Upper lobe of left lung (tissue), 6 donors: ENCODE data around the gene CABLES1. TPM values are rescaled to one million over a fixed set of nuclear protein-coding genes. Genes with fewer than 3 reads are reported as not detected.

ENCODE experiments used
- ATAC-seq, 2 donors: fragments of 200-7000 bp; cut with Tn5 transposase; one replicate each; pipeline ENCODE4 v1.9.1; 2022; ENCODE audit warnings: mild to moderate bottlenecking in 2 of 2, moderate library complexity in 2 of 2; ENCODE audit not compliant: low FRiP score in 2 of 2
- DNase-seq, 2 donors: peaks; one replicate each; pipeline ENCODE4 v3.0.0-alpha.2; 2019 to 2020
- H3K27ac ChIP-seq, 4 donors: fragments of 200-600 bp; sonication (generic); one replicate each; pipeline ENCODE4 v1.5.1; 2016 to 2019
- H3K27me3 ChIP-seq, 4 donors: fragments of 200-600 bp; sonication (generic); one replicate each; pipeline ENCODE4 v1.5.1; 2017 to 2019
- H3K36me3 ChIP-seq, 4 donors: fragments of 200-600 bp; sonication (generic); one replicate each; pipeline ENCODE4 v1.5.1; 2016 to 2019
- H3K4me1 ChIP-seq, 4 donors: fragments of 200-600 bp; sonication (generic); one replicate each; pipeline ENCODE4 v1.5.1; 2018 to 2019
- H3K4me3 ChIP-seq, 4 donors: fragments of 200-600 bp; sonication (generic); one replicate each; pipeline ENCODE4 v1.5.1; 2017 to 2019; ENCODE audit warnings: mild to moderate bottlenecking in 2 of 4, moderate library complexity in 1 of 4
- H3K9me3 ChIP-seq, 4 donors: fragments of 200-600 bp; sonication (generic); one replicate each; pipeline ENCODE4 v1.5.1; 2018 to 2019
- CTCF ChIP-seq, 6 experiments: fragments of 450-650 bp in 4 of 6; fragments of 200-600 bp in 2 of 6; sonication (generic) in 2 of 6; IDR thresholded peaks; one replicate each; pipeline ENCODE4 v1.5.1; 2016 to 2019; ENCODE audit warnings: antibody characterized with exemption in 6 of 6
- EP300 ChIP-seq, 4 donors: sonication (generic); formaldehyde crosslinking; IDR thresholded peaks; one replicate each; pipeline ENCODE4 v1.5.1; 2017; ENCODE audit warnings: antibody characterized with exemption in 4 of 4, control low read depth in 2 of 4
- POLR2A ChIP-seq, 4 donors: fragments of 450-650 bp; IDR thresholded peaks; one replicate each; pipeline ENCODE4 v1.5.1; 2016 to 2017; ENCODE audit warnings: antibody characterized with exemption in 4 of 4, mild to moderate bottlenecking in 2 of 4
- POLR2AphosphoS5 ChIP-seq, 2 donors: sonication (generic); formaldehyde crosslinking; IDR thresholded peaks; one replicate each; pipeline ENCODE4 v1.5.1; 2017; ENCODE audit warnings: antibody characterized with exemption in 2 of 2
- WGBS, 2 donors: methylation state at CpG; one replicate each; pipeline ENCODE4 v1.1.5; 2017 to 2018; 5-methylcytosine and 5-hydroxymethylcytosine counted together
- total RNA-seq, 6 donors: library from RNA; depleted of rRNA in 4 of 6; stranded (reverse); fragments of >200 nt in 4 of 6; gene quantifications; one replicate each; pipeline versions ENCODE4 v1.1.0 to v1.2.1, GENCODE V29; 2016 to 2021
- donor health status: DM: no; HTN: no; CAD: no; lungs with moderate emphysema.
- donor health status: DM: no; HTN: yes; CAD: no; lungs with severe emphysema.

CABLES1 gene
- total RNA-seq, 6 donors from 2014 or later = 24.6 to 63.9 (median 40.9) TPM

GRCh38 chr18:23273443-23273966 lies 138.2 kb downstream of the CABLES1 start:
- no peak overlapping the region for H3K4me3 ChIP-seq
- no peaks in the 10 kb centered on the region for H3K27me3 ChIP-seq
- H3K9me3 ChIP-seq = peaks cover 0 to 15% (median 6%) of the 10 kb centered on the region in 4 donors
- H3K27ac ChIP-seq = no peak overlapping the region
- 84 to 89% methylated on average over 10 of the region's 10 CpGs for WGBS, 2 donors
- no peak for ATAC-seq
- TF ChIP-seq EP300 (IDR thresholded peaks at IDR 0.05) (no peak), CTCF (IDR thresholded peaks at IDR 0.05) (no peak), POLR2AphosphoS5 (IDR thresholded peaks at IDR 0.05) (no peak), POLR2A (IDR thresholded peaks at IDR 0.05) (no peak)
- no peaks in the 10 kb centered on the region for H3K36me3 ChIP-seq
- DNase-seq = no peak
- H3K4me1 ChIP-seq = peaks cover 0 to 7% (median 3%) of the 10 kb centered on the region in 4 donors

GRCh38 chr18:23274638-23275482 lies 139.6 kb downstream of the CABLES1 start:
- DNase-seq (no peak), ATAC-seq (peak in 1 of 2 donors; percentile 9)
- Histone ChIP-seq H3K27ac (no peak overlapping the region), H3K36me3 (no peaks in the 10 kb centered on the region), H3K9me3 (peaks cover 0 to 10% (median 4%) of the 10 kb centered on the region in 4 donors), H3K4me3 (no peak overlapping the region), H3K27me3 (no peaks in the 10 kb centered on the region), H3K4me1 (peaks cover 0 to 8% (median 4%) of the 10 kb centered on the region in 4 donors)
- 90 to 91% methylated on average over 15 to 17 of the region's 17 CpGs for WGBS, 2 donors
- TF ChIP-seq CTCF (IDR thresholded peaks at IDR 0.05) (no peak), POLR2A (IDR thresholded peaks at IDR 0.05) (no peak), POLR2AphosphoS5 (IDR thresholded peaks at IDR 0.05) (no peak), EP300 (IDR thresholded peaks at IDR 0.05) (no peak)

GRCh38 chr18:23276451-23276850 lies 141.2 kb downstream of the CABLES1 start:
- WGBS, 2 donors = 60 to 65% methylated on average over 5 of the region's 5 CpGs
- Histone ChIP-seq H3K36me3 (no peaks in the 10 kb centered on the region), H3K9me3 (no peaks in the 10 kb centered on the region), H3K27ac (peak overlapping the region in 1 of 4 donors; percentile 18), H3K27me3 (no peaks in the 10 kb centered on the region), H3K4me3 (no peak overlapping the region), H3K4me1 (peaks cover 4 to 18% (median 10%) of the 10 kb centered on the region in 4 donors)
- no peak for TF ChIP-seq POLR2A (IDR thresholded peaks at IDR 0.05)
- no peak for TF ChIP-seq EP300 (IDR thresholded peaks at IDR 0.05)
- TF ChIP-seq POLR2AphosphoS5 (IDR thresholded peaks at IDR 0.05) = no peak
- no peak for TF ChIP-seq CTCF (IDR thresholded peaks at IDR 0.05)
- ATAC-seq (no peak), DNase-seq (peak in 1 of 2 donors; percentile 45)

- no peak overlapping the region for H3K4me3 ChIP-seq
- DNase-seq (no peak), ATAC-seq (no peak)
- H3K27ac ChIP-seq = no peak overlapping the region
- no peaks in the 10 kb centered on the region for H3K9me3 ChIP-seq
- peaks cover 4 to 28% (median 18%) of the 10 kb centered on the region in 4 donors for H3K4me1 ChIP-seq
- H3K27me3 ChIP-seq = no peaks in the 10 kb centered on the region
- no peaks in the 10 kb centered on the region for H3K36me3 ChIP-seq
- TF ChIP-seq POLR2AphosphoS5 (IDR thresholded peaks at IDR 0.05) = no peak
Observed at GRCh38 chr18:23277399-23277798, 142.1 kb downstream of the CABLES1 start.

- peak overlapping the region in 2 of 4 donors; percentile 12 to 25 for H3K27ac ChIP-seq
- no peak overlapping the region for H3K4me3 ChIP-seq
- peak in 1 of 2 donors; percentile 28 for TF ChIP-seq POLR2AphosphoS5 (IDR thresholded peaks at IDR 0.05)
- TF ChIP-seq CTCF (IDR thresholded peaks at IDR 0.05) = no peak
- no peaks in the 10 kb centered on the region for H3K36me3 ChIP-seq
- no peak for ATAC-seq
- DNase-seq = peak in 1 of 2 donors; percentile 75
- H3K27me3 ChIP-seq = no peaks in the 10 kb centered on the region
- no peaks in the 10 kb centered on the region for H3K9me3 ChIP-seq
- WGBS, 2 donors = 73 to 86% methylated on average over 5 of the region's 12 CpGs
- peaks cover 4 to 30% (median 20%) of the 10 kb centered on the region in 4 donors for H3K4me1 ChIP-seq
Observed at GRCh38 chr18:23279931-23280330, 144.6 kb downstream of the CABLES1 start.
